ENCODE results near the gene KIF5A.

Gene KIF5A

GRCh38 chr12:57621497-57622292 is 71.9 kb downstream of the KIF5A start:
- no peaks in the 10 kb centered on the region for H3K36me3 ChIP-seq (ENCODE audit: low read depth)
- peak; percentile 91 for TF ChIP-seq CTCF (IDR thresholded peaks at IDR 0.05; ENCODE audit: poor library complexity, severe bottlenecking)
- peak; percentile 60 for DNase-seq (ENCODE audit: low spot score)
- ATAC-seq (ENCODE audit: low read depth): peak; percentile 69
- peaks cover 44% of the 10 kb centered on the region for H3K27me3 ChIP-seq (ENCODE audit: insufficient read depth, poor library complexity, severe bottlenecking)
- no peaks in the 10 kb centered on the region for H3K4me1 ChIP-seq (ENCODE audit: insufficient read depth, poor library complexity, severe bottlenecking)
- no peaks in the 10 kb centered on the region for H3K9me3 ChIP-seq (ENCODE audit: severe bottlenecking)
- H3K4me3 ChIP-seq (ENCODE audit: severe bottlenecking): peak overlapping the region; percentile 7
- H3K27ac ChIP-seq (ENCODE audit: poor library complexity, severe bottlenecking): no peak overlapping the region

- Histone ChIP-seq H3K36me3 (ENCODE audit: low read depth) (no peaks in the 10 kb centered on the region), H3K9me3 (ENCODE audit: severe bottlenecking) (no peaks in the 10 kb centered on the region), H3K27ac (ENCODE audit: poor library complexity, severe bottlenecking) (no peak overlapping the region), H3K27me3 (ENCODE audit: insufficient read depth, poor library complexity, severe bottlenecking) (peaks cover 44% of the 10 kb centered on the region), H3K4me1 (ENCODE audit: insufficient read depth, poor library complexity, severe bottlenecking) (no peaks in the 10 kb centered on the region), H3K4me3 (ENCODE audit: severe bottlenecking) (no peak overlapping the region)
- DNase-seq (ENCODE audit: low spot score) (no peak), ATAC-seq (ENCODE audit: low read depth) (no peak)
- no peak for TF ChIP-seq CTCF (IDR thresholded peaks at IDR 0.05; ENCODE audit: poor library complexity, severe bottlenecking)
Measured at GRCh38 chr12:57622293-57623245, 72.7 kb downstream of the KIF5A start.

- no peaks in the 10 kb centered on the region for H3K9me3 ChIP-seq (ENCODE audit: severe bottlenecking)
- no peak for DNase-seq (ENCODE audit: low spot score)
- no peaks in the 10 kb centered on the region for H3K36me3 ChIP-seq (ENCODE audit: low read depth)
- no peak for TF ChIP-seq CTCF (IDR thresholded peaks at IDR 0.05; ENCODE audit: poor library complexity, severe bottlenecking)
- H3K4me1 ChIP-seq (ENCODE audit: insufficient read depth, poor library complexity, severe bottlenecking): no peaks in the 10 kb centered on the region
- H3K4me3 ChIP-seq (ENCODE audit: severe bottlenecking): no peak overlapping the region
- no peak for ATAC-seq (ENCODE audit: low read depth)
- H3K27ac ChIP-seq (ENCODE audit: poor library complexity, severe bottlenecking): no peak overlapping the region
- peaks cover 44% of the 10 kb centered on the region for H3K27me3 ChIP-seq (ENCODE audit: insufficient read depth, poor library complexity, severe bottlenecking)
Measured at GRCh38 chr12:57623385-57623784, 73.5 kb downstream of the KIF5A start.

- Histone ChIP-seq H3K9me3 (ENCODE audit: severe bottlenecking) (no peaks in the 10 kb centered on the region), H3K4me3 (ENCODE audit: severe bottlenecking) (no peak overlapping the region), H3K27ac (ENCODE audit: poor library complexity, severe bottlenecking) (no peak overlapping the region), H3K4me1 (ENCODE audit: insufficient read depth, poor library complexity, severe bottlenecking) (no peaks in the 10 kb centered on the region), H3K27me3 (ENCODE audit: insufficient read depth, poor library complexity, severe bottlenecking) (peaks cover 43% of the 10 kb centered on the region), H3K36me3 (ENCODE audit: low read depth) (no peaks in the 10 kb centered on the region)
- DNase-seq (ENCODE audit: low spot score) (no peak), ATAC-seq (ENCODE audit: low read depth) (no peak)
- TF ChIP-seq CTCF (IDR thresholded peaks at IDR 0.05; ENCODE audit: poor library complexity, severe bottlenecking): no peak
Measured at GRCh38 chr12:57623811-57624390, 74.1 kb downstream of the KIF5A start.

All from RWPE2 (cell line).